ENCODE data around the gene OSBPL10. TPM values are rescaled to one million over a fixed set of nuclear protein-coding genes. Genes with fewer than 3 reads are reported as not detected.

Gene OSBPL10
- total RNA-seq, 1 experiment from 2014 or later = 2.3 TPM

- Histone ChIP-seq H3K27ac (ENCODE audit: low read depth, low read length, poor library complexity, severe bottlenecking) (no peak overlapping the region), H3K4me1 (ENCODE audit: insufficient read depth, low read length, poor library complexity, severe bottlenecking) (no peaks in the 10 kb centered on the region), H3K9me3 (ENCODE audit: low read depth, low read length, poor library complexity, severe bottlenecking) (no peaks in the 10 kb centered on the region), H3K36me3 (ENCODE audit: insufficient read depth, low read length, poor library complexity, severe bottlenecking) (no peaks in the 10 kb centered on the region), H3K4me3 (ENCODE audit: low read depth, low read length, poor library complexity, severe bottlenecking) (no peak overlapping the region), H3K27me3 (replicated peaks; ENCODE audit: insufficient read depth, low read depth, low read length, poor library complexity) (no peaks in the 10 kb centered on the region)
- ChIA-PET POLR2A (ENCODE audit: low non-redundant PET) (no interaction called here), CTCF (no interaction called here)
- no peak for DNase-seq (ENCODE audit: low spot score)
- no TSS peak for BruUV-seq (replicated peaks)
- intact Hi-C loops (cut with micrococcal nuclease; ENCODE audit: unreplicated experiment) = no loop called here
- TF ChIP-seq CTCF (conservative IDR thresholded peaks at IDR 0.05; ENCODE audit: low read depth, low read length) (no peak), EZH2 (IDR thresholded peaks at IDR 0.05; ENCODE audit: borderline replicate concordance, low read depth, low read length, poor library complexity, severe bottlenecking) (no peak)
Observed at GRCh38 chr3:31882895-31883294, 98.2 kb downstream of the OSBPL10 start.

GRCh38 chr3:31882431-31882830 lies 98.6 kb downstream of the OSBPL10 start:
- TF ChIP-seq EZH2 (IDR thresholded peaks at IDR 0.05; ENCODE audit: borderline replicate concordance, low read depth, low read length, poor library complexity, severe bottlenecking) (no peak), CTCF (conservative IDR thresholded peaks at IDR 0.05; ENCODE audit: low read depth, low read length) (no peak)
- no peaks in the 10 kb centered on the region for H3K27me3 ChIP-seq (replicated peaks; ENCODE audit: insufficient read depth, low read depth, low read length, poor library complexity)
- BruUV-seq (replicated peaks) = no TSS peak
- no peaks in the 10 kb centered on the region for H3K9me3 ChIP-seq (ENCODE audit: low read depth, low read length, poor library complexity, severe bottlenecking)
- DNase-seq (ENCODE audit: low spot score) = no peak
- H3K4me1 ChIP-seq (ENCODE audit: insufficient read depth, low read length, poor library complexity, severe bottlenecking) = no peaks in the 10 kb centered on the region
- ChIA-PET POLR2A (ENCODE audit: low non-redundant PET) (no interaction called here), CTCF (no interaction called here)
- intact Hi-C loops (cut with micrococcal nuclease; ENCODE audit: unreplicated experiment) = no loop called here
- no peak overlapping the region for H3K27ac ChIP-seq (ENCODE audit: low read depth, low read length, poor library complexity, severe bottlenecking)
- H3K36me3 ChIP-seq (ENCODE audit: insufficient read depth, low read length, poor library complexity, severe bottlenecking) = no peaks in the 10 kb centered on the region
- no peak overlapping the region for H3K4me3 ChIP-seq (ENCODE audit: low read depth, low read length, poor library complexity, severe bottlenecking)

- intact Hi-C loops (cut with micrococcal nuclease; ENCODE audit: unreplicated experiment) = no loop called here
- ChIA-PET CTCF (no interaction called here), POLR2A (ENCODE audit: low non-redundant PET) (no interaction called here)
- BruUV-seq (replicated peaks) = no TSS peak
- TF ChIP-seq CTCF (conservative IDR thresholded peaks at IDR 0.05; ENCODE audit: low read depth, low read length) = no peak
- no peak for TF ChIP-seq EZH2 (IDR thresholded peaks at IDR 0.05; ENCODE audit: borderline replicate concordance, low read depth, low read length, poor library complexity, severe bottlenecking)
- Histone ChIP-seq H3K9me3 (ENCODE audit: low read depth, low read length, poor library complexity, severe bottlenecking) (no peaks in the 10 kb centered on the region), H3K27me3 (replicated peaks; ENCODE audit: insufficient read depth, low read depth, low read length, poor library complexity) (no peaks in the 10 kb centered on the region), H3K36me3 (ENCODE audit: insufficient read depth, low read length, poor library complexity, severe bottlenecking) (no peaks in the 10 kb centered on the region), H3K4me1 (ENCODE audit: insufficient read depth, low read length, poor library complexity, severe bottlenecking) (no peaks in the 10 kb centered on the region), H3K4me3 (ENCODE audit: low read depth, low read length, poor library complexity, severe bottlenecking) (no peak overlapping the region), H3K27ac (ENCODE audit: low read depth, low read length, poor library complexity, severe bottlenecking) (no peak overlapping the region)
- DNase-seq (ENCODE audit: low spot score) = no peak
Observed at GRCh38 chr3:31880482-31881078, 100.5 kb downstream of the OSBPL10 start.
